Keratinocyte (primary cell): ENCODE data around the gene TFPI2. TPM values are rescaled to one million over a fixed set of nuclear protein-coding genes. Genes with fewer than 3 reads are reported as not detected.

ENCODE experiments used
- DNase-seq: peaks from one replicate; pipeline ENCODE4 v3.0.0-alpha.2; 2011; ENCODE audit warnings: low read depth, missing footprints, low spot score
- FAIRE-seq: peaks from 2 replicates; lab custom pipeline; 2011; peaks lifted over from hg19 to GRCh38; lab: Jason Lieb, UNC
- H2AFZ ChIP-seq: 2 replicates; pipeline ENCODE4 v1.6.0; 2012; ENCODE audit warnings: low read length, control low read depth, inconsistent platforms; ENCODE audit not compliant: control insufficient read depth
- H3K27ac ChIP-seq: 2 replicates; pipeline ENCODE4 v1.5.1; 2011; ENCODE audit warnings: low read length; ENCODE audit not compliant: control insufficient read depth, insufficient read depth
- H3K27me3 ChIP-seq: 3 replicates; pipeline ENCODE4 v1.6.0; 2011; ENCODE audit warnings: low read length; ENCODE audit not compliant: control insufficient read depth, insufficient read depth; ENCODE audit errors: extremely low read depth
- H3K36me3 ChIP-seq, 2 experiments: 2 replicates in 1 of 2; 3 replicates in 1 of 2; pipeline ENCODE4 v1.5.1; 2011; ENCODE audit warnings: low read length in 2 of 2, mild to moderate bottlenecking in 1 of 2; ENCODE audit not compliant: control insufficient read depth in 2 of 2, insufficient read depth in 2 of 2; ENCODE audit errors: extremely low read depth in 1 of 2
- H3K4me1 ChIP-seq: 3 replicates; pipeline ENCODE4 v1.5.1; 2011; ENCODE audit warnings: low read length; ENCODE audit not compliant: control insufficient read depth, insufficient read depth; ENCODE audit errors: extremely low read depth
- H3K4me2 ChIP-seq: 3 replicates; pipeline ENCODE4 v1.6.0; 2011; ENCODE audit warnings: low read depth, low read length; ENCODE audit not compliant: control insufficient read depth, insufficient read depth; ENCODE audit errors: extremely low read depth
- H3K4me3 ChIP-seq, 3 experiments: fragments of 200-600 bp in 1 of 3; sonication (generic) in 1 of 3; 2 replicates in 2 of 3; 3 replicates in 1 of 3; pipeline ENCODE4 v1.5.1; 2011 to 2016; ENCODE audit warnings: low read length in 3 of 3, mild to moderate bottlenecking in 3 of 3, control low read depth in 2 of 3, inconsistent platforms in 1 of 3, low read depth in 1 of 3, mixed read lengths in 1 of 3, mixed run types in 1 of 3, moderate library complexity in 1 of 3; ENCODE audit not compliant: control insufficient read depth in 2 of 3, insufficient read depth in 2 of 3; ENCODE audit errors: extremely low read depth in 1 of 3
- H3K79me2 ChIP-seq: 2 replicates; pipeline ENCODE4 v1.6.0; 2012; ENCODE audit warnings: low read length; ENCODE audit not compliant: control insufficient read depth, insufficient read depth
- H3K9ac ChIP-seq: 3 replicates; pipeline ENCODE4 v1.6.0; 2011; ENCODE audit warnings: low read length; ENCODE audit not compliant: control insufficient read depth, insufficient read depth; ENCODE audit errors: extremely low read depth
- H3K9me1 ChIP-seq: 3 replicates; pipeline ENCODE4 v1.6.0; 2011; ENCODE audit warnings: low read length; ENCODE audit not compliant: control insufficient read depth, insufficient read depth; ENCODE audit errors: extremely low read depth
- H3K9me3 ChIP-seq: 2 replicates; pipeline ENCODE4 v1.5.1; 2012; ENCODE audit warnings: low read depth, low read length; ENCODE audit not compliant: control insufficient read depth
- H4K20me1 ChIP-seq: 3 replicates; pipeline ENCODE4 v1.6.0; 2011; ENCODE audit warnings: low read length; ENCODE audit not compliant: control insufficient read depth, insufficient read depth; ENCODE audit errors: extremely low read depth
- CTCF ChIP-seq, 3 experiments: IDR thresholded peaks in 1 of 3; conservative IDR thresholded peaks in 1 of 3; optimal IDR thresholded peaks in 1 of 3; 2 replicates in 2 of 3; 3 replicates in 1 of 3; pipeline versions ENCODE3 to v1.5.1; 2011; ENCODE audit warnings: low read length in 3 of 3, mild to moderate bottlenecking in 3 of 3, moderate library complexity in 2 of 3, control low read depth in 1 of 3, inconsistent platforms in 1 of 3; ENCODE audit not compliant: insufficient read depth in 2 of 3; ENCODE audit errors: extremely low read depth in 1 of 3
- EZH2 ChIP-seq: IDR thresholded peaks from one replicate; pipeline ENCODE4 v1.6.1; 2012; ENCODE audit warnings: inconsistent platforms, mild to moderate bottlenecking, low read length, moderate library complexity
- dilution Hi-C: fragments of 300-500 bp; cut with MboI; formaldehyde crosslinking; loops from one replicate; pipeline ENCODE4 v1.7.0; 2020; ENCODE audit warnings: low sequenced_read_pairs; ENCODE audit not compliant: extremely low pct_ligation_motif_present
- polyA plus RNA-seq, 5 experiments: library from polyadenylated mRNA; depleted of rRNA in 3 of 5; stranded (reverse) in 3 of 5; stranded (forward) in 1 of 5; unstranded in 1 of 5; fragments of >200 nt; gene quantifications; 1 replicate in 1 of 5; 2 replicates in 3 of 5; 3 replicates in 1 of 5; pipeline versions ENCODE4 v1.2.1 to v1.2.3, GENCODE V29; 2011 to 2012; ENCODE audit warnings: missing spikeins in 2 of 5, low read depth in 1 of 5, low replicate concordance in 1 of 5

Gene TFPI2
- polyA plus RNA-seq, 1 donor (not counting 4 experiments of a cell fraction or from before 2014, with no cell fraction given), result 87.2 TPM

GRCh38 chr7:93902777-93903423 lies 12.3 kb upstream of the TFPI2 start:
- dilution Hi-C loops, result no loop called here

GRCh38 chr7:93897680-93898079 lies 7.1 kb upstream of the TFPI2 start:
- H3K36me3 ChIP-seq, result no peaks in the 10 kb centered on the region
- peaks cover 3% of the 10 kb centered on the region for H3K4me1 ChIP-seq
- FAIRE-seq, result no peak
- DNase-seq, result no peak
- no peaks in the 10 kb centered on the region for H3K79me2 ChIP-seq
- no peaks in the 10 kb centered on the region for H4K20me1 ChIP-seq
- no peak overlapping the region for H3K4me3 ChIP-seq
- H2AFZ ChIP-seq, result no peak overlapping the region
- H3K27me3 ChIP-seq, result no peaks in the 10 kb centered on the region
- no peaks in the 10 kb centered on the region for H3K9me3 ChIP-seq
- H3K27ac ChIP-seq, result no peak overlapping the region
- no peak overlapping the region for H3K4me2 ChIP-seq
- dilution Hi-C loops, result no loop called here
- no peaks in the 10 kb centered on the region for H3K9me1 ChIP-seq
- H3K9ac ChIP-seq, result no peak overlapping the region
- TF ChIP-seq CTCF (optimal IDR thresholded peaks at IDR 0.05 in 1 of 3, IDR thresholded peaks at IDR 0.05 in 1 of 3, conservative IDR thresholded peaks at IDR 0.05 in 1 of 3; ENCODE audit: extremely low read depth in 1 of 3, insufficient read depth in 2 of 3, low read length in 3 of 3) (no peak), EZH2 (no peak)

More at GRCh38 chr7:93902777-93903423, 12.3 kb upstream of the TFPI2 start:
- FAIRE-seq, result peak; percentile 23
- H3K9me3 ChIP-seq, result no peaks in the 10 kb centered on the region
- no peaks in the 10 kb centered on the region for H3K9me1 ChIP-seq
- H3K9ac ChIP-seq, result no peak overlapping the region
- H3K27me3 ChIP-seq, result no peaks in the 10 kb centered on the region
- no peak overlapping the region for H3K4me2 ChIP-seq
- no peaks in the 10 kb centered on the region for H4K20me1 ChIP-seq
- no peak overlapping the region for H3K27ac ChIP-seq
- no peaks in the 10 kb centered on the region for H3K4me1 ChIP-seq
- no peak overlapping the region for H3K4me3 ChIP-seq
- no peaks in the 10 kb centered on the region for H3K36me3 ChIP-seq
- DNase-seq, result no peak
- no peaks in the 10 kb centered on the region for H3K79me2 ChIP-seq
- no peak overlapping the region for H2AFZ ChIP-seq
- TF ChIP-seq EZH2, result no peak
- peak; percentile 55 to 76 (median 70) for TF ChIP-seq CTCF (optimal IDR thresholded peaks at IDR 0.05 in 1 of 3, IDR thresholded peaks at IDR 0.05 in 1 of 3, conservative IDR thresholded peaks at IDR 0.05 in 1 of 3; ENCODE audit: extremely low read depth in 1 of 3, insufficient read depth in 2 of 3, low read length in 3 of 3)
